ENCODE data around the gene TRIM17. TPM values are rescaled to one million over a fixed set of nuclear protein-coding genes. Genes with fewer than 3 reads are reported as not detected.

Gene TRIM17
- polyA plus RNA-seq, 1 of the 3 experiments (the other 2 are of a cell fraction), result 1.6 TPM

DNA sequence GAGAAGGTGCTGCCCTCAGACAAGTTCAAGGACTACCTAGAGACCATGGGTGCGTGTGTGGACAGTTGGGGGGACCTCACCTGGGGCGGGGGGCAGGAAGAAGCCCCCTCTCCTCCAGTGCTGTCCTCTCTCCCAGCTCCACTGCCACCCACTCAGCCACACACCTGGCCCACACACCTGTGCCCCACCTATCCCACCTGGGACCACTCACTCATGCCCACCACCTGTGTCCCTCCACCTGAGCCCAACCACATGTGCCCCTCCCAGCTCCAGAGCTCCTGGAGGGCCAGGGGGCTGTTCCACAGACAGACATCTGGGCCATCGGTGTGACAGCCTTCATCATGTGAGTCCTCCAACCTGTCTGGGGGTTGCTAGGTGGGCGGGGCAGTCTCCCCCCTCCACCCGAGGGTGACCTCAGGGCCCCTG, 39.0 kb downstream of the TRIM17 start:
- ChIA-PET POLR2A (no interaction called here), CTCF (interaction anchor here (1.1 to 2.9 kb wide), 3 partner anchors 54 to 110 kb away, joined by 3 to 20 read pairs (median 3); a partner anchor contains a TSS)
- Histone ChIP-seq H2AFZ (ENCODE audit: low read depth) (no peak overlapping the region), H4K20me1 (ENCODE audit: insufficient read depth) (no peaks in the 10 kb centered on the region), H3K4me2 (peak overlapping the region; percentile 47; the same call in 1 of the 2 replicates), H3K9me2 (no peaks in the 10 kb centered on the region), H3K9me3 (no peaks in the 10 kb centered on the region), H3K79me2 (ENCODE audit: insufficient read depth) (no peaks in the 10 kb centered on the region), H3K4me1 (ENCODE audit: control insufficient read depth in 1 of 2, insufficient read depth in 2 of 2, low read depth in 1 of 2, low read length in 1 of 2) (peaks cover 7 to 14% of the 10 kb centered on the region in 2 experiments; a peak in 2 of 4 replicates), H3K36me3 (replicated peaks in 1 of 2; ENCODE audit: control insufficient read depth in 1 of 2, insufficient read depth in 2 of 2, low read length in 1 of 2) (no peaks in the 10 kb centered on the region), H3F3A (replicated peaks; ENCODE audit: insufficient read depth) (no peaks in the 10 kb centered on the region), H3K27ac (ENCODE audit: low read depth in 2 of 2, low read length in 1 of 2) (no peak overlapping the region), H3K27me3 (ENCODE audit: insufficient read depth) (no peaks in the 10 kb centered on the region), H3K9ac (no peak overlapping the region), H3K4me3 (ENCODE audit: low read depth in 2 of 2, low read length in 1 of 2) (peak overlapping the region in 1 of 2 experiments; percentile 41; a peak in 2 of 4 replicates)
- WGBS (ENCODE audit: low lambda C conversion rate), result 43% methylated on average over 1 of the region's 5 CpGs
- DNase-seq, result no peak
- TF ChIP-seq, protein P1, sequence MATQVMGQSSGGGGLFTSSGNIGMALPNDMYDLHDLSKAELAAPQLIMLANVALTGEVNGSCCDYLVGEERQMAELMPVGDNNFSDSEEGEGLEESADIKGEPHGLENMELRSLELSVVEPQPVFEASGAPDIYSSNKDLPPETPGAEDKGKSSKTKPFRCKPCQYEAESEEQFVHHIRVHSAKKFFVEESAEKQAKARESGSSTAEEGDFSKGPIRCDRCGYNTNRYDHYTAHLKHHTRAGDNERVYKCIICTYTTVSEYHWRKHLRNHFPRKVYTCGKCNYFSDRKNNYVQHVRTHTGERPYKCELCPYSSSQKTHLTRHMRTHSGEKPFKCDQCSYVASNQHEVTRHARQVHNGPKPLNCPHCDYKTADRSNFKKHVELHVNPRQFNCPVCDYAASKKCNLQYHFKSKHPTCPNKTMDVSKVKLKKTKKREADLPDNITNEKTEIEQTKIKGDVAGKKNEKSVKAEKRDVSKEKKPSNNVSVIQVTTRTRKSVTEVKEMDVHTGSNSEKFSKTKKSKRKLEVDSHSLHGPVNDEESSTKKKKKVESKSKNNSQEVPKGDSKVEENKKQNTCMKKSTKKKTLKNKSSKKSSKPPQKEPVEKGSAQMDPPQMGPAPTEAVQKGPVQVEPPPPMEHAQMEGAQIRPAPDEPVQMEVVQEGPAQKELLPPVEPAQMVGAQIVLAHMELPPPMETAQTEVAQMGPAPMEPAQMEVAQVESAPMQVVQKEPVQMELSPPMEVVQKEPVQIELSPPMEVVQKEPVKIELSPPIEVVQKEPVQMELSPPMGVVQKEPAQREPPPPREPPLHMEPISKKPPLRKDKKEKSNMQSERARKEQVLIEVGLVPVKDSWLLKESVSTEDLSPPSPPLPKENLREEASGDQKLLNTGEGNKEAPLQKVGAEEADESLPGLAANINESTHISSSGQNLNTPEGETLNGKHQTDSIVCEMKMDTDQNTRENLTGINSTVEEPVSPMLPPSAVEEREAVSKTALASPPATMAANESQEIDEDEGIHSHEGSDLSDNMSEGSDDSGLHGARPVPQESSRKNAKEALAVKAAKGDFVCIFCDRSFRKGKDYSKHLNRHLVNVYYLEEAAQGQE (IDR thresholded peaks at IDR 0.05; ENCODE audit: low read depth, low read length), result no peak
- TF ChIP-seq, protein P2, sequence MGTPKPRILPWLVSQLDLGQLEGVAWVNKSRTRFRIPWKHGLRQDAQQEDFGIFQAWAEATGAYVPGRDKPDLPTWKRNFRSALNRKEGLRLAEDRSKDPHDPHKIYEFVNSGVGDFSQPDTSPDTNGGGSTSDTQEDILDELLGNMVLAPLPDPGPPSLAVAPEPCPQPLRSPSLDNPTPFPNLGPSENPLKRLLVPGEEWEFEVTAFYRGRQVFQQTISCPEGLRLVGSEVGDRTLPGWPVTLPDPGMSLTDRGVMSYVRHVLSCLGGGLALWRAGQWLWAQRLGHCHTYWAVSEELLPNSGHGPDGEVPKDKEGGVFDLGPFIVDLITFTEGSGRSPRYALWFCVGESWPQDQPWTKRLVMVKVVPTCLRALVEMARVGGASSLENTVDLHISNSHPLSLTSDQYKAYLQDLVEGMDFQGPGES (IDR thresholded peaks at IDR 0.05; ENCODE audit: low read depth, low read length), result no peak
- TF ChIP-seq POLR2AphosphoS5 (IDR thresholded peaks at IDR 0.05; ENCODE audit: low read depth, low read length), result no peak
- TF ChIP-seq, protein P3, sequence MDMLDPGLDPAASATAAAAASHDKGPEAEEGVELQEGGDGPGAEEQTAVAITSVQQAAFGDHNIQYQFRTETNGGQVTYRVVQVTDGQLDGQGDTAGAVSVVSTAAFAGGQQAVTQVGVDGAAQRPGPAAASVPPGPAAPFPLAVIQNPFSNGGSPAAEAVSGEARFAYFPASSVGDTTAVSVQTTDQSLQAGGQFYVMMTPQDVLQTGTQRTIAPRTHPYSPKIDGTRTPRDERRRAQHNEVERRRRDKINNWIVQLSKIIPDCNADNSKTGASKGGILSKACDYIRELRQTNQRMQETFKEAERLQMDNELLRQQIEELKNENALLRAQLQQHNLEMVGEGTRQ (IDR thresholded peaks at IDR 0.05; ENCODE audit: borderline replicate concordance, low read depth, low read length), result no peak
- TF ChIP-seq, protein P4, sequence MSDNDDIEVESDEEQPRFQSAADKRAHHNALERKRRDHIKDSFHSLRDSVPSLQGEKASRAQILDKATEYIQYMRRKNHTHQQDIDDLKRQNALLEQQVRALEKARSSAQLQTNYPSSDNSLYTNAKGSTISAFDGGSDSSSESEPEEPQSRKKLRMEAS (IDR thresholded peaks at IDR 0.05; ENCODE audit: low read depth), result no peak
- no peak for TF ChIP-seq RXRA (IDR thresholded peaks at IDR 0.05; ENCODE audit: borderline replicate concordance, low read depth)
- TF ChIP-seq CHD2 (IDR thresholded peaks at IDR 0.05; ENCODE audit: low read length, partially characterized antibody), result no peak
- TF ChIP-seq, protein P5, sequence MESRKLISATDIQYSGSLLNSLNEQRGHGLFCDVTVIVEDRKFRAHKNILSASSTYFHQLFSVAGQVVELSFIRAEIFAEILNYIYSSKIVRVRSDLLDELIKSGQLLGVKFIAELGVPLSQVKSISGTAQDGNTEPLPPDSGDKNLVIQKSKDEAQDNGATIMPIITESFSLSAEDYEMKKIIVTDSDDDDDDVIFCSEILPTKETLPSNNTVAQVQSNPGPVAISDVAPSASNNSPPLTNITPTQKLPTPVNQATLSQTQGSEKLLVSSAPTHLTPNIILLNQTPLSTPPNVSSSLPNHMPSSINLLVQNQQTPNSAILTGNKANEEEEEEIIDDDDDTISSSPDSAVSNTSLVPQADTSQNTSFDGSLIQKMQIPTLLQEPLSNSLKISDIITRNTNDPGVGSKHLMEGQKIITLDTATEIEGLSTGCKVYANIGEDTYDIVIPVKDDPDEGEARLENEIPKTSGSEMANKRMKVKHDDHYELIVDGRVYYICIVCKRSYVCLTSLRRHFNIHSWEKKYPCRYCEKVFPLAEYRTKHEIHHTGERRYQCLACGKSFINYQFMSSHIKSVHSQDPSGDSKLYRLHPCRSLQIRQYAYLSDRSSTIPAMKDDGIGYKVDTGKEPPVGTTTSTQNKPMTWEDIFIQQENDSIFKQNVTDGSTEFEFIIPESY (IDR thresholded peaks at IDR 0.05; ENCODE audit: borderline replicate concordance, low read depth), result no peak
- no peak for TF ChIP-seq RCOR1 (IDR thresholded peaks at IDR 0.05; ENCODE audit: low read length)
- TF ChIP-seq RAD21 (IDR thresholded peaks at IDR 0.05; ENCODE audit: low read length), result no peak
- no peak for TF ChIP-seq ELF1 (IDR thresholded peaks at IDR 0.05)
- TF ChIP-seq GABPA (IDR thresholded peaks at IDR 0.05; ENCODE audit: low read depth), result no peak
- no peak for TF ChIP-seq FOXJ3 (CRISPR knock-in tag; IDR thresholded peaks at IDR 0.05)
- TF ChIP-seq TAF1 (IDR thresholded peaks at IDR 0.05; ENCODE audit: borderline replicate concordance, low read depth, low read length), result no peak
- no peak for TF ChIP-seq FOSL2 (IDR thresholded peaks at IDR 0.05; ENCODE audit: borderline replicate concordance, low read depth)
- TF ChIP-seq SIN3A (IDR thresholded peaks at IDR 0.05; ENCODE audit: borderline replicate concordance, low read depth, low read length), result no peak
